Neural crest cell (in vitro differentiated cells): ENCODE data around the gene ANKRD55. TPM values are rescaled to one million over a fixed set of nuclear protein-coding genes. Genes with fewer than 3 reads are reported as not detected.

ENCODE experiments used
- DNase-seq: peaks from one replicate; pipeline ENCODE4 v3.0.0; 2021; ENCODE audit warnings: low read depth, mixed read lengths, low spot score
- H3K27ac Mint-ChIP-seq: one replicate; pipeline ENCODE4 v1.8.0; 2021; ENCODE audit warnings: mild to moderate bottlenecking, mixed read lengths; ENCODE audit not compliant: unreplicated experiment
- H3K27me3 Mint-ChIP-seq: 2 replicates; pipeline ENCODE4 v1.8.0; 2021; ENCODE audit warnings: low read depth, mild to moderate bottlenecking, mixed read lengths
- H3K36me3 Mint-ChIP-seq: 2 replicates; pipeline ENCODE4 v1.8.0; 2021; ENCODE audit warnings: low read depth, mild to moderate bottlenecking, mixed read lengths
- H3K4me1 Mint-ChIP-seq: 2 replicates; pipeline ENCODE4 v1.8.0; 2021; ENCODE audit warnings: mixed read lengths
- H3K4me3 Mint-ChIP-seq: one replicate; pipeline ENCODE4 v1.8.0; 2021; ENCODE audit warnings: mild to moderate bottlenecking, mixed read lengths
- H3K9me3 Mint-ChIP-seq: 2 replicates; pipeline ENCODE4 v1.8.0; 2021; ENCODE audit warnings: mixed read lengths
- total RNA-seq: library from RNA; stranded (reverse); gene quantifications from 2 replicates; pipeline ENCODE4 v1.2.1, GENCODE V29; 2021
- TF ChIP-seq, protein P1 (sequence below): fragments of 200-600 bp; sonication (generic); conservative IDR thresholded peaks from 2 replicates; pipeline ENCODE4 v1.5.0; 2021; ENCODE audit warnings: antibody characterized with exemption, mild to moderate bottlenecking

The ANKRD55 gene
- total RNA-seq, 1 donor from 2014 or later, result 0.16 TPM

DNA sequence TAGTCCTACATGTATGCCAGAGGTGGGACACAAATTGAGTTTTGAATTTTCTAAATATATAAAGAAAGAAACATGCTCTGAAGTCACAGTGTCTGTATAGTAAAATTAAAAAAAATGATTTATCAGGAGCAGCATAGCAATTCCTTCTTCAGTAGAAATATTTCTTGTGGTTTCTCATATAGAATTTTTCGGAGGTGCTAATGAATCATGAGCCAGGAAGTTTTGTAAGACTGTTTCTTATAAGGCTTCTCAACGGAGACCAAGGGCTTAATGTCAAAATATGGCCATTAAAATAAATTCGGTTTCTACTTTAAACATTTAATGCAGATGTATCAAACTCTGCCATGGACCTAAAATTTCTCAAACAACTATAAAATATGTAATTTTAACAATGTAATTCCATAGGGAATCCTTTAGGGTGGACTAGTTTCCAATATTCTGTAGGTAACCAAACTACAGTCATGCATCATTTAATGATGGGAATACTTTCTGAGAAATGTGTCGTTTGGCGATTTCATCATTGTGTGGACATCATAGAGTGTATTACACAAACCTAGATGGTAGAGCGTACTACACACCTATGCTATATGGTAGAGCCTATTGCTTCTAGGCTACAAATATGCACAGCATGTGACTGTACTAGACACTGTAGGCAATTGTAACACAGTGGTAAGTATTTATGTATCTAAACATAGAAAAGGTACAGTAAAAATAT, 66.3 kb downstream of the ANKRD55 start:
- DNase-seq, result no peak
- Mint-ChIP-seq H3K27me3 (no peaks in the 10 kb centered on the region), H3K27ac (no peak overlapping the region), H3K9me3 (no peaks in the 10 kb centered on the region), H3K4me3 (no peak overlapping the region), H3K36me3 (no peaks in the 10 kb centered on the region), H3K4me1 (peaks cover 30% of the 10 kb centered on the region)
- TF ChIP-seq, protein P1, sequence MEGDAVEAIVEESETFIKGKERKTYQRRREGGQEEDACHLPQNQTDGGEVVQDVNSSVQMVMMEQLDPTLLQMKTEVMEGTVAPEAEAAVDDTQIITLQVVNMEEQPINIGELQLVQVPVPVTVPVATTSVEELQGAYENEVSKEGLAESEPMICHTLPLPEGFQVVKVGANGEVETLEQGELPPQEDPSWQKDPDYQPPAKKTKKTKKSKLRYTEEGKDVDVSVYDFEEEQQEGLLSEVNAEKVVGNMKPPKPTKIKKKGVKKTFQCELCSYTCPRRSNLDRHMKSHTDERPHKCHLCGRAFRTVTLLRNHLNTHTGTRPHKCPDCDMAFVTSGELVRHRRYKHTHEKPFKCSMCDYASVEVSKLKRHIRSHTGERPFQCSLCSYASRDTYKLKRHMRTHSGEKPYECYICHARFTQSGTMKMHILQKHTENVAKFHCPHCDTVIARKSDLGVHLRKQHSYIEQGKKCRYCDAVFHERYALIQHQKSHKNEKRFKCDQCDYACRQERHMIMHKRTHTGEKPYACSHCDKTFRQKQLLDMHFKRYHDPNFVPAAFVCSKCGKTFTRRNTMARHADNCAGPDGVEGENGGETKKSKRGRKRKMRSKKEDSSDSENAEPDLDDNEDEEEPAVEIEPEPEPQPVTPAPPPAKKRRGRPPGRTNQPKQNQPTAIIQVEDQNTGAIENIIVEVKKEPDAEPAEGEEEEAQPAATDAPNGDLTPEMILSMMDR, result no peak

DNA sequence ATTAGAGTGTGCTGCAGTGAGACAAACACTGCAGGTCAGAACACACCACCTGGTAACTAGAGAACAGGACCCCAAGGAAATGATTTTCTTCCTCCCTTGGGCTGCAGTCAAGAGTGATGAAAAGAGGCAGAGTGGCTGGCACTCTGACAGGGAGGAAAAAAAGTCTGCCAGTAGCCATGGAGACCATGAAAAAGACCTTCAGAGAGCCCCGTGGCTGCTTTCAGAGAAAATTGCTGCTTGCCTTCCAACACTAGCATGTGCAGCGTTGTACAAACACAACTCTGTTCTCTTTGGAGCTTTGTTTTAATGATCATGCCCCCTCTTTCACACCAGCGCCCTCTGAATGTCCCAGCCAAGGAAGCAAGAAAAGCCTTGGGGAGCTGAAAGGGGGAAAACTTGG, 68.8 kb downstream of the ANKRD55 start:
- Mint-ChIP-seq H3K4me3 (peak overlapping the region; percentile 62), H3K4me1 (peaks cover 48% of the 10 kb centered on the region), H3K9me3 (no peaks in the 10 kb centered on the region), H3K27ac (peak overlapping the region; percentile 78), H3K27me3 (no peaks in the 10 kb centered on the region), H3K36me3 (no peaks in the 10 kb centered on the region)
- DNase-seq, result peak; percentile 13
- TF ChIP-seq, protein P1, result no peak

DNA sequence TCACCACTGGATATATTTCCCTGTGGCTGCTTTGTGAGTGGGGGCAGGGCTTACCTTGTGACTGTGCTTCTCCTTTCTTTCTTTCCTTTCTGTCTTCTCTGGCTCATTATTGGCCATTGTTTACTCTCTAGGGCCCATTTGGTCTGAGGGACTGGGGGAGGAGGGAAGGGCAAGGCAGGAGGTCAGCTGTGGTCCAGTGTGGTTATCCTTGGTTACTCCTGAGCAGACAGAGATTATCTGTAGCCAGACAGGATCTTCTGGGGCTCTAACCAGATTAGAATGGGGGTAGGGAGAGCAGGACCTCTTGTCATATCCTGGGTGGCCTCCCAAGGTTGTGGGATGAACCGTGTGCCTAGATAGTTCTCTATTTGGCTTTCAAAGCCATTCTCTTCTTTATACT, 71.2 kb downstream of the ANKRD55 start:
- H3K9me3 Mint-ChIP-seq, result no peaks in the 10 kb centered on the region
- H3K4me1 Mint-ChIP-seq, result peaks cover 55% of the 10 kb centered on the region
- TF ChIP-seq, protein P1, result no peak
- H3K27me3 Mint-ChIP-seq, result no peaks in the 10 kb centered on the region
- H3K4me3 Mint-ChIP-seq, result no peak overlapping the region
- no peak for DNase-seq
- H3K27ac Mint-ChIP-seq, result no peak overlapping the region
- no peaks in the 10 kb centered on the region for H3K36me3 Mint-ChIP-seq

DNA sequence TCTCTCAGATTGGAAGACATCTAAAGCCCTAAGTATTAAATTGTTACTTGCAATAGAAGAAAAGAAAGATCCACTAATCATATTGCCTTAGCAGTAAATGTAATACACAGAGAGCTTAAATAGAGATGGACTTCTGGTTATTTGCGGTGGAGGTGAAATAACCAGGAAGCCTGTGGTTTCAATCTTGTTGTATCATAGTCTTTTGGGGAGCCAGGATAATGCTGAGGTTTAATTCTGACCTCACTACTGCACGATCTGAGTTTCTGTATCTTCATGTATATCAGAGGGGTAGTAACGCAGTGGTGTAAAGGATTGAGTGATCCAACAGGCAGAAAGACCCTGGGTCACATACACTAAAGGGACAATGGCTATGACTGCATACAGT, 71.7 kb downstream of the ANKRD55 start:
- Mint-ChIP-seq H3K4me1 (peaks cover 55% of the 10 kb centered on the region), H3K36me3 (no peaks in the 10 kb centered on the region), H3K27ac (no peak overlapping the region), H3K4me3 (no peak overlapping the region), H3K9me3 (no peaks in the 10 kb centered on the region), H3K27me3 (no peaks in the 10 kb centered on the region)
- DNase-seq, result no peak
- TF ChIP-seq, protein P1, result no peak

DNA sequence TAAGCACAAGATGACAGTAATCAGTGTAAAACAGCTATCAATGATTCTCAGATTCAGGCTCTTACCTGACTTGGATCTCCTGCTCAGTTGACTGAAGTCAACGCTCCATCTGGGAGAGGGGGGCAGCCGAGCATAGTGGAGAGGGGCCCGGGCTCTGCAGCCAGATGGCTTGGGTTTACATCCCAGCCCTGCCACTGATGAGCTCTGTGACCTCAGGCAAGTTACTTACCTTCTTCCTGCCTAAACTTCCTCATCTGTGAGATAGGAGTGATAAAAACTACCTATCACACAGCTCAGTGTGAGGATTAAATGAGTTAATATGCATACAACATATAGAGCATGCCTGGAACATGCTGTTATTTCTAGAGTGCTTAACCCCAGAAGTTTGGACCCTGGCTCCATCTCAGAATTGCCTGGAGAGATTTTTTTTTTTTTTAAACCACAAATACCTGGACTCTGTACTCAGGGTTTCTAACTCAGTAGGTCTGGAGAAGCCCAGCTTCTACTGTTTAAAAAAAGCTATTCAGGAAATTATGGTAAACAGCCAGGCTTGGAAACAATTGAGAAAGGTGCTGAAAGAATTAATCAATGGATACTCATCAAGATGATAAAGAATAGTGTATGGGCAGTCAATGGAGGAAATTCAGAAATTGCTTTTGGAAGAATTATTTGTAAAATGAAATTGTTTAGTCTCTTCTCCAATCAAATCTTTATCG, 72.2 kb downstream of the ANKRD55 start:
- Mint-ChIP-seq H3K36me3 (no peaks in the 10 kb centered on the region), H3K4me3 (no peak overlapping the region), H3K4me1 (peaks cover 55% of the 10 kb centered on the region), H3K27ac (no peak overlapping the region), H3K27me3 (no peaks in the 10 kb centered on the region), H3K9me3 (no peaks in the 10 kb centered on the region)
- TF ChIP-seq, protein P1, result no peak
- no peak for DNase-seq
